Measurements from ENCODE around the gene EP400.

The EP400 gene

DNA sequence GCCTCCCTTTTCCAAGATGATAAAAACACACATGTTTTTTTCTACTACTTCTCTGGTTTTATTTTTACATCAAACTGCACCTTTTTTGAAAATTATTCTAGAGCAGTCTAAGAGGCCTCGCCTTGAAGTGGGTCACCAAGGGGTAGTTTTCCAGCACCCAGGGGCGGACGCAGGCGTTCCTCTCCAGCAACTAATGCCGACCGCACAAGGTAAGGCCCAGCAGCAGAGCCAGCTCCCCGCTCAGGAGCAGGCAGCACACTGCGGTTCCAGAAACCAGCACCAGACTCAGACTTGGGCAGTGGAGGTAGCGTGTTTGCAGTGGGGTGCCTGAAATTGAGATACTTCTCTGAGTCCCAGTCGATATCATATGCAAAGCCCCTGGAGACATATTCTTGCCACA, 31.6 kb downstream of the EP400 start:
- peaks cover 20% of the 10 kb centered on the region for H3K79me2 ChIP-seq (ENCODE audit: insufficient read depth, low read length)
- H3K9ac ChIP-seq (ENCODE audit: low read length) = no peak overlapping the region
- H3K9me3 ChIP-seq (ENCODE audit: insufficient read depth, low read length) = no peaks in the 10 kb centered on the region
- no peaks in the 10 kb centered on the region for H4K20me1 ChIP-seq (ENCODE audit: low read depth, low read length)
- TF ChIP-seq EZH2phosphoT487 (conservative IDR thresholded peaks at IDR 0.05; ENCODE audit: low read length) = no peak
- TF ChIP-seq CTCF (IDR thresholded peaks at IDR 0.05; ENCODE audit: insufficient read depth, low read length, poor library complexity, severe bottlenecking) = no peak
- H3K4me2 ChIP-seq (ENCODE audit: low read depth, low read length, poor library complexity, severe bottlenecking) = no peak overlapping the region
- H3K9me2 ChIP-seq (replicated peaks; ENCODE audit: insufficient read depth, low read length) = no peaks in the 10 kb centered on the region
- H3F3A ChIP-seq (ENCODE audit: insufficient read depth) = no peaks in the 10 kb centered on the region
- no peaks in the 10 kb centered on the region for H3K27me3 ChIP-seq (ENCODE audit: low read length)
- H3K4me3 ChIP-seq (ENCODE audit: insufficient read depth, low read length, poor library complexity, severe bottlenecking) = no peak overlapping the region
- H2AFZ ChIP-seq (ENCODE audit: low read depth, low read length, severe bottlenecking) = no peak overlapping the region
- H3K36me3 ChIP-seq (ENCODE audit: low read length) = no peaks in the 10 kb centered on the region; the same call in 1 of the 2 replicates
- no peak overlapping the region for H3K27ac ChIP-seq (ENCODE audit: low read depth, low read length)

GRCh38 chr12:131982041-131982440, 32.3 kb downstream of the EP400 start:
- Histone ChIP-seq H3K36me3 (ENCODE audit: low read length) (no peaks in the 10 kb centered on the region; the same call in 1 of the 2 replicates), H3F3A (ENCODE audit: insufficient read depth) (no peaks in the 10 kb centered on the region), H3K27ac (ENCODE audit: low read depth, low read length) (no peak overlapping the region), H3K27me3 (ENCODE audit: low read length) (no peaks in the 10 kb centered on the region), H2AFZ (ENCODE audit: low read depth, low read length, severe bottlenecking) (no peak overlapping the region), H3K79me2 (ENCODE audit: insufficient read depth, low read length) (peaks cover 14% of the 10 kb centered on the region), H3K4me3 (ENCODE audit: insufficient read depth, low read length, poor library complexity, severe bottlenecking) (no peak overlapping the region), H3K4me2 (ENCODE audit: low read depth, low read length, poor library complexity, severe bottlenecking) (no peak overlapping the region), H4K20me1 (ENCODE audit: low read depth, low read length) (no peaks in the 10 kb centered on the region), H3K9me2 (replicated peaks; ENCODE audit: insufficient read depth, low read length) (no peaks in the 10 kb centered on the region), H3K9me3 (ENCODE audit: insufficient read depth, low read length) (no peaks in the 10 kb centered on the region), H3K9ac (ENCODE audit: low read length) (no peak overlapping the region)
- no peak for TF ChIP-seq EZH2phosphoT487 (conservative IDR thresholded peaks at IDR 0.05; ENCODE audit: low read length)
- TF ChIP-seq CTCF (IDR thresholded peaks at IDR 0.05; ENCODE audit: insufficient read depth, low read length, poor library complexity, severe bottlenecking) = no peak

GRCh38 chr12:131983026-131983425, 33.3 kb downstream of the EP400 start:
- no peaks in the 10 kb centered on the region for H4K20me1 ChIP-seq (ENCODE audit: low read depth, low read length)
- no peaks in the 10 kb centered on the region; the same call in 1 of the 2 replicates for H3K36me3 ChIP-seq (ENCODE audit: low read length)
- H3K27me3 ChIP-seq (ENCODE audit: low read length) = no peaks in the 10 kb centered on the region
- no peak overlapping the region for H2AFZ ChIP-seq (ENCODE audit: low read depth, low read length, severe bottlenecking)
- H3K79me2 ChIP-seq (ENCODE audit: insufficient read depth, low read length) = peaks cover 8% of the 10 kb centered on the region
- H3K4me2 ChIP-seq (ENCODE audit: low read depth, low read length, poor library complexity, severe bottlenecking) = no peak overlapping the region
- H3F3A ChIP-seq (ENCODE audit: insufficient read depth) = no peaks in the 10 kb centered on the region
- no peak for TF ChIP-seq CTCF (IDR thresholded peaks at IDR 0.05; ENCODE audit: insufficient read depth, low read length, poor library complexity, severe bottlenecking)
- TF ChIP-seq EZH2phosphoT487 (conservative IDR thresholded peaks at IDR 0.05; ENCODE audit: low read length) = no peak
- H3K9me3 ChIP-seq (ENCODE audit: insufficient read depth, low read length) = no peaks in the 10 kb centered on the region
- no peak overlapping the region for H3K27ac ChIP-seq (ENCODE audit: low read depth, low read length)
- no peak overlapping the region for H3K9ac ChIP-seq (ENCODE audit: low read length)
- H3K4me3 ChIP-seq (ENCODE audit: insufficient read depth, low read length, poor library complexity, severe bottlenecking) = no peak overlapping the region
- H3K9me2 ChIP-seq (replicated peaks; ENCODE audit: insufficient read depth, low read length) = no peaks in the 10 kb centered on the region
